Esophagus squamous epithelium (tissue), 5 donors: ENCODE data around the gene C2orf76. TPM values are rescaled to one million over a fixed set of nuclear protein-coding genes. Genes with fewer than 3 reads are reported as not detected.

Source experiments
- DNase-seq: peaks from one replicate; lab custom pipeline; 2025; lab: John Stamatoyannopoulos, UW
- H3K27ac ChIP-seq, 4 donors: fragments of 200-600 bp; sonication (generic); one replicate each; pipeline ENCODE4 v1.5.1; 2016 to 2019; ENCODE audit warnings: mild to moderate bottlenecking in 1 of 4
- H3K27me3 ChIP-seq, 4 donors: fragments of 200-600 bp; sonication (generic); 1 replicate in 3 of 4; 2 replicates in 1 of 4; pipeline versions ENCODE4 v1.5.1 to v1.6.0; 2017 to 2021; ENCODE audit warnings: antibody characterized with exemption in 1 of 4
- H3K36me3 ChIP-seq, 3 donors: fragments of 200-600 bp; sonication (generic); one replicate each; pipeline ENCODE4 v1.5.1; 2016 to 2019
- H3K4me1 ChIP-seq, 3 donors: fragments of 200-600 bp; sonication (generic); one replicate each; pipeline ENCODE4 v1.5.1; 2017 to 2019
- H3K4me3 ChIP-seq, 4 donors: fragments of 200-600 bp; sonication (generic); 1 replicate in 3 of 4; 2 replicates in 1 of 4; pipeline ENCODE4 v1.5.1; 2016 to 2019; ENCODE audit warnings: mild to moderate bottlenecking in 2 of 4, moderate library complexity in 1 of 4
- H3K9me3 ChIP-seq, 3 donors: fragments of 200-600 bp; sonication (generic); one replicate each; pipeline ENCODE4 v1.5.1; 2016 to 2019
- CTCF ChIP-seq, 6 experiments: fragments of 450-650 bp in 4 of 6; fragments of 200-600 bp in 2 of 6; sonication (generic) in 2 of 6; IDR thresholded peaks; one replicate each; pipeline ENCODE4 v1.5.1; 2016 to 2019; ENCODE audit warnings: antibody characterized with exemption in 6 of 6, mild to moderate bottlenecking in 4 of 6, moderate library complexity in 4 of 6
- POLR2A ChIP-seq, 4 donors: fragments of 450-650 bp; IDR thresholded peaks; one replicate each; pipeline ENCODE4 v1.6.1; 2017; ENCODE audit warnings: antibody characterized with exemption in 4 of 4, mild to moderate bottlenecking in 4 of 4, moderate library complexity in 3 of 4
- WGBS, 2 donors: methylation state at CpG; one replicate each; pipeline ENCODE4 v1.1.5; 2018; 5-methylcytosine and 5-hydroxymethylcytosine counted together
- intact Hi-C: fragments of 100-400 bp; cut with DNase I; formaldehyde crosslinking; loops from one replicate; pipeline ENCODE4 v1.15.0; 2022
- total RNA-seq, 4 donors: library from RNA; depleted of rRNA; stranded (reverse); fragments of >200 nt; gene quantifications; one replicate each; pipeline ENCODE4 v1.1.0, GENCODE V29; 2016
- donor health status: DM: yes; HTN: yes; CAD: no.

Gene C2orf76
- total RNA-seq, 4 donors from 2014 or later: 5.7 to 9.7 (median 8.4) TPM

GRCh38 chr2:119288576-119288975 is 78.1 kb downstream of the C2orf76 start:
- Histone ChIP-seq H3K27ac (no peak overlapping the region), H3K9me3 (no peaks in the 10 kb centered on the region), H3K27me3 (no peaks in the 10 kb centered on the region), H3K4me3 (no peak overlapping the region), H3K4me1 (peaks cover 3 to 26% (median 6%) of the 10 kb centered on the region in 3 donors), H3K36me3 (peaks cover 0 to 2% (median 0%) of the 10 kb centered on the region in 3 donors)
- DNase-seq: no peak
- 83 to 89% methylated on average over 5 to 6 of the region's 6 CpGs for WGBS, 2 donors
- intact Hi-C loops: loop anchor here (10.0 kb wide), 1 partner anchor 404 kb away; no protein-coding TSS in a partner anchor
- TF ChIP-seq POLR2A (IDR thresholded peaks at IDR 0.05) (no peak), CTCF (IDR thresholded peaks at IDR 0.05) (no peak)

- DNase-seq: no peak
- no peaks in the 10 kb centered on the region for H3K36me3 ChIP-seq
- no peak overlapping the region for H3K27ac ChIP-seq
- intact Hi-C loops: loop anchor here (10.0 kb wide), 1 partner anchor 402 kb away; no protein-coding TSS in a partner anchor
- no peaks in the 10 kb centered on the region for H3K9me3 ChIP-seq
- H3K27me3 ChIP-seq: no peaks in the 10 kb centered on the region
- 78 to 89% methylated on average over 8 of the region's 8 CpGs for WGBS, 2 donors
- H3K4me1 ChIP-seq: peaks cover 11 to 28% (median 13%) of the 10 kb centered on the region in 3 donors
- no peak overlapping the region for H3K4me3 ChIP-seq
- TF ChIP-seq POLR2A (IDR thresholded peaks at IDR 0.05): no peak
- TF ChIP-seq CTCF (IDR thresholded peaks at IDR 0.05): no peak
Observed at GRCh38 chr2:119286661-119287060, 80.0 kb downstream of the C2orf76 start.

- DNase-seq: no peak
- H3K27ac ChIP-seq: peak overlapping the region; percentile 62 to 78 (median 70)
Observed at GRCh38 chr2:119283873-119284331, 82.7 kb downstream of the C2orf76 start.

GRCh38 chr2:119282996-119283511 is 83.6 kb downstream of the C2orf76 start:
- no peaks in the 10 kb centered on the region for H3K9me3 ChIP-seq
- no peaks in the 10 kb centered on the region for H3K36me3 ChIP-seq
- WGBS, 2 donors: 37 to 53% methylated on average over 4 of the region's 4 CpGs
- no peak for TF ChIP-seq POLR2A (IDR thresholded peaks at IDR 0.05)
- no peak for TF ChIP-seq CTCF (IDR thresholded peaks at IDR 0.05)
- intact Hi-C loops: loop anchor here (10.0 kb wide), 1 partner anchor 398 kb away; no protein-coding TSS in a partner anchor
- H3K27me3 ChIP-seq: no peaks in the 10 kb centered on the region
- H3K4me1 ChIP-seq: peaks cover 11 to 26% (median 13%) of the 10 kb centered on the region in 3 donors
- peak overlapping the region; percentile 62 to 78 (median 70) for H3K27ac ChIP-seq
- H3K4me3 ChIP-seq: no peak overlapping the region
- DNase-seq: no peak

More at GRCh38 chr2:119283873-119284331, 82.7 kb downstream of the C2orf76 start:
- Histone ChIP-seq H3K36me3 (no peaks in the 10 kb centered on the region), H3K4me3 (peak overlapping the region in 1 of 4 donors; percentile 2), H3K9me3 (no peaks in the 10 kb centered on the region), H3K4me1 (peaks cover 11 to 26% (median 13%) of the 10 kb centered on the region in 3 donors), H3K27me3 (no peaks in the 10 kb centered on the region)
- intact Hi-C loops: loop anchor here (10.0 kb wide), 1 partner anchor 399 kb away; no protein-coding TSS in a partner anchor
- TF ChIP-seq POLR2A (IDR thresholded peaks at IDR 0.05) (no peak), CTCF (IDR thresholded peaks at IDR 0.05) (no peak)
- 28 to 44% methylated on average over 6 to 9 of the region's 10 CpGs for WGBS, 2 donors
